GM12874 (cell line): ENCODE measurements around the gene PFKL.

Source experiments
- CTCF ChIP-seq: IDR thresholded peaks from 2 replicates; pipeline ENCODE4 v1.5.1; 2011; ENCODE audit warnings: low read depth, mild to moderate bottlenecking, control low read depth, low read length, moderate library complexity; ENCODE audit not compliant: insufficient read depth

Gene PFKL

GRCh38 chr21:44260791-44261631 lies 38.8 kb upstream of the PFKL start:
- no peak for TF ChIP-seq CTCF

- TF ChIP-seq CTCF: no peak
Observed at GRCh38 chr21:44261675-44262295, 38.1 kb upstream of the PFKL start, which contains the start of gene DNMT3L. TSS of gene DNMT3L (minus strand) at chr21:44261897. CDS start at chr21:44261259, 638 bp downstream.

GRCh38 chr21:44262338-44263056 lies 37.4 kb upstream of the PFKL start:
- TF ChIP-seq CTCF: no peak

GRCh38 chr21:44263221-44263760 lies 36.6 kb upstream of the PFKL start:
- no peak for TF ChIP-seq CTCF

GRCh38 chr21:44263768-44264167 lies 36.1 kb upstream of the PFKL start:
- no peak for TF ChIP-seq CTCF

- TF ChIP-seq CTCF: no peak
Observed at GRCh38 chr21:44265734-44266270, 34.1 kb upstream of the PFKL start.
